ENCODE data around the gene P2RY13.

P2RY13 gene

GRCh38 chr3:151320131-151320530 is 9.2 kb downstream of the P2RY13 start:
- DNase-seq (ENCODE audit: low read depth, low spot score) = no peak

- no peak for DNase-seq (ENCODE audit: low read depth, low spot score)
Measured at GRCh38 chr3:151319628-151320027, 9.7 kb downstream of the P2RY13 start.

GRCh38 chr3:151318991-151319390 is 10.4 kb downstream of the P2RY13 start:
- DNase-seq (ENCODE audit: low read depth, low spot score) = no peak

- no peak for DNase-seq (ENCODE audit: low read depth, low spot score)
Measured at GRCh38 chr3:151318313-151318712, 11.0 kb downstream of the P2RY13 start.

- DNase-seq (ENCODE audit: low read depth, low spot score) = no peak
Measured at GRCh38 chr3:151316267-151316991, 12.9 kb downstream of the P2RY13 start, which contains the start of gene GPR87. GPR87 (minus strand) TSS chr3:151316820; CDS start chr3:151300100, 16,720 bp downstream.

GRCh38 chr3:151315846-151316245 is 13.5 kb downstream of the P2RY13 start:
- no peak for DNase-seq (ENCODE audit: low read depth, low spot score)

GRCh38 chr3:151315136-151315535 is 14.2 kb downstream of the P2RY13 start:
- DNase-seq (ENCODE audit: low read depth, low spot score) = no peak

- DNase-seq (ENCODE audit: low read depth, low spot score) = no peak
Measured at GRCh38 chr3:151314593-151314992, 14.8 kb downstream of the P2RY13 start.

- no peak for DNase-seq (ENCODE audit: low read depth, low spot score)
Measured at GRCh38 chr3:151314137-151314536, 15.2 kb downstream of the P2RY13 start.

- DNase-seq (ENCODE audit: low read depth, low spot score) = no peak
Measured at GRCh38 chr3:151312972-151313371, 16.4 kb downstream of the P2RY13 start.

GRCh38 chr3:151309566-151309965 is 19.8 kb downstream of the P2RY13 start:
- no peak for DNase-seq (ENCODE audit: low read depth, low spot score)

- no peak for DNase-seq (ENCODE audit: low read depth, low spot score)
Measured at GRCh38 chr3:151307583-151308488, 21.5 kb downstream of the P2RY13 start.

GRCh38 chr3:151307131-151307530 is 22.2 kb downstream of the P2RY13 start:
- DNase-seq (ENCODE audit: low read depth, low spot score) = no peak

GRCh38 chr3:151306168-151306810 is 23.1 kb downstream of the P2RY13 start:
- DNase-seq (ENCODE audit: low read depth, low spot score) = no peak

- no peak for DNase-seq (ENCODE audit: low read depth, low spot score)
Measured at GRCh38 chr3:151305775-151306151, 23.6 kb downstream of the P2RY13 start.

GRCh38 chr3:151305060-151305774 is 24.1 kb downstream of the P2RY13 start:
- peak; percentile 86 for DNase-seq (ENCODE audit: low read depth, low spot score)

GRCh38 chr3:151303751-151304150 is 25.6 kb downstream of the P2RY13 start:
- no peak for DNase-seq (ENCODE audit: low read depth, low spot score)

GRCh38 chr3:151301787-151302186 is 27.6 kb downstream of the P2RY13 start:
- no peak for DNase-seq (ENCODE audit: low read depth, low spot score)

- no peak for DNase-seq (ENCODE audit: low read depth, low spot score)
Measured at GRCh38 chr3:151300539-151300938, 28.8 kb downstream of the P2RY13 start.

GRCh38 chr3:151299006-151299405 is 30.3 kb downstream of the P2RY13 start:
- DNase-seq (ENCODE audit: low read depth, low spot score) = no peak

GRCh38 chr3:151297429-151297828 is 31.9 kb downstream of the P2RY13 start:
- DNase-seq (ENCODE audit: low read depth, low spot score) = no peak

GRCh38 chr3:151296226-151296625 is 33.1 kb downstream of the P2RY13 start:
- no peak for DNase-seq (ENCODE audit: low read depth, low spot score)
